Spleen (tissue), 11 donors: Measurements from ENCODE around the gene MYO3B. TPM values are rescaled to one million over a fixed set of nuclear protein-coding genes. Genes with fewer than 3 reads are reported as not detected.

Experiments
- DNase-seq: peaks from one replicate; pipeline ENCODE4 v3.0.0-alpha.2; 2020
- H3K27ac ChIP-seq, 8 donors: fragments of 200-600 bp; sonication (generic) in 7 of 8; 1 replicate in 4 of 8; 2 replicates in 4 of 8; pipeline versions ENCODE4 v1.5.0 to v1.8.0; 2016 to 2021; ENCODE audit warnings: inconsistent platforms in 4 of 8, mild to moderate bottlenecking in 4 of 8, moderate library complexity in 1 of 8
- H3K27me3 ChIP-seq, 7 donors: fragments of 200-600 bp; sonication (generic) in 6 of 7; replicated peaks in 1 of 7; 1 replicate in 4 of 7; 2 replicates in 3 of 7; pipeline versions ENCODE4 v1.5.0 to v1.8.0; 2016 to 2021; ENCODE audit warnings: inconsistent platforms in 3 of 7, mild to moderate bottlenecking in 1 of 7
- H3K36me3 ChIP-seq, 6 donors: fragments of 200-600 bp; sonication (generic) in 5 of 6; 1 replicate in 4 of 6; 2 replicates in 2 of 6; pipeline versions ENCODE4 v1.5.0 to v1.8.0; 2016 to 2021; ENCODE audit warnings: inconsistent platforms in 2 of 6
- H3K4me1 ChIP-seq, 6 donors: fragments of 200-600 bp; sonication (generic) in 5 of 6; 1 replicate in 3 of 6; 2 replicates in 3 of 6; pipeline versions ENCODE4 v1.5.0 to v1.8.0; 2016 to 2021; ENCODE audit warnings: inconsistent platforms in 3 of 6
- H3K4me3 ChIP-seq, 8 donors: fragments of 200-600 bp; sonication (generic) in 7 of 8; 1 replicate in 4 of 8; 2 replicates in 4 of 8; pipeline versions ENCODE4 v1.5.0 to v1.8.0; 2016 to 2021; ENCODE audit warnings: inconsistent platforms in 4 of 8, mild to moderate bottlenecking in 4 of 8, moderate library complexity in 2 of 8
- H3K9me3 ChIP-seq, 8 donors: fragments of 200-600 bp; sonication (generic) in 7 of 8; 1 replicate in 4 of 8; 2 replicates in 4 of 8; pipeline versions ENCODE4 v1.5.0 to v1.8.0; 2016 to 2021; ENCODE audit warnings: inconsistent platforms in 4 of 8
- POLR2A ChIP-seq, 3 donors: fragments of 450-650 bp; IDR thresholded peaks; one replicate each; pipeline ENCODE4 v1.5.1; 2017; ENCODE audit warnings: antibody characterized with exemption in 3 of 3, mild to moderate bottlenecking in 1 of 3
- POLR2AphosphoS5 ChIP-seq, 3 donors: sonication (generic); formaldehyde crosslinking; IDR thresholded peaks; one replicate each; pipeline ENCODE4 v1.5.1; 2017; ENCODE audit warnings: antibody characterized with exemption in 3 of 3
- WGBS, 5 donors: extraction: QIAGEN DNeasy Blood & Tissue Kit in 3 of 5; methylation state at CpG; one replicate each; pipeline versions ENCODE4 v1.1.5 to v1.1.7; 2013 to 2018; 5-methylcytosine and 5-hydroxymethylcytosine counted together
- intact Hi-C: fragments of 100-400 bp; cut with DNase I; formaldehyde crosslinking; loops from one replicate; pipeline ENCODE4 v1.15.0; 2023; ENCODE audit warnings: low total_unique reads
- polyA plus RNA-seq, 3 donors: library from polyadenylated mRNA; stranded (reverse); fragments of 200-250 nt; gene quantifications; one replicate each; pipeline ENCODE4 v1.2.1, GENCODE V29; 2013
- total RNA-seq, 7 donors: library from RNA; depleted of rRNA in 3 of 7; stranded (reverse); fragments of >200 nt in 3 of 7; fragmentation: NEBNext Ultra II Directional in 4 of 7; extraction: Animal tissue kit (Norgen Biotek cat#: 25700) in 4 of 7; gene quantifications; one replicate each; pipeline versions ENCODE4 v1.1.0 to v1.2.1, GENCODE V29; 2016 to 2021
- TF ChIP-seq, protein P1 (sequence below), 11 experiments: fragments of 200-600 bp in 7 of 11; fragments of 450-650 bp in 4 of 11; sonication (generic) in 4 of 11; IDR thresholded peaks in 8 of 11; conservative IDR thresholded peaks in 3 of 11; 1 replicate in 7 of 11; 2 replicates in 4 of 11; pipeline versions ENCODE4 v1.4.0 to v1.8.0; 2016 to 2021; ENCODE audit warnings: antibody characterized with exemption in 11 of 11, inconsistent platforms in 4 of 11, mild to moderate bottlenecking in 1 of 11
- donor health status: healthy with polysubstance abuse.
- donor health status: DM: no; HTN: no; CAD: no; lungs with moderate emphysema.
- donor health status: DM: no; HTN: no; CAD: no.
- donor health status: Bipolar disorder and iron deficiency.
- donor health status: healthy.
- donor health status: DM: no; HTN: no; CAD: no.
- donor health status: DM: yes; HTN: yes; CAD: no.

Gene MYO3B
- total and polyA plus RNA-seq, 10 donors = 0.03 to 2.0 (median 0.58) TPM; not detected in 4

DNA sequence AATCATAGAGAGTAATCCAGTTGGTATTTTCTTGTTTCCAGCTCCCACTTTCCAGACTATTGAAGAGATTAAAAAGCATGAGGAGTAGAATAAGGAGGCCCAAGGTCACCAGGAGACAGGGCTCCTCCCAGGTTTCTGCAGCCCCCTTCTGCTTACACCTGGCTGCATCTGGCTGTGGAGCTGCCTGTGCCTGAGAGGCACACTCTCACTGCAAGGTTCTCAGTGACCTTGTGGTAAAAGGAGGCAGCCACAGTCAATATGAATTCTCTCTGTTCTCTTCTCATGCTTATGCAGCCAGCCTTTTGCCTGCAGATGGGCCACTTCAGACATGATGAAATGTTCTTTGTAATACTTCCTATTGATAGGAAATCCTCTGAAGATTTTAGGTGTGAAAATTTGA is 233.7 kb downstream of the MYO3B start:
- no peak overlapping the region for H3K4me3 ChIP-seq
- TF ChIP-seq, protein P1, sequence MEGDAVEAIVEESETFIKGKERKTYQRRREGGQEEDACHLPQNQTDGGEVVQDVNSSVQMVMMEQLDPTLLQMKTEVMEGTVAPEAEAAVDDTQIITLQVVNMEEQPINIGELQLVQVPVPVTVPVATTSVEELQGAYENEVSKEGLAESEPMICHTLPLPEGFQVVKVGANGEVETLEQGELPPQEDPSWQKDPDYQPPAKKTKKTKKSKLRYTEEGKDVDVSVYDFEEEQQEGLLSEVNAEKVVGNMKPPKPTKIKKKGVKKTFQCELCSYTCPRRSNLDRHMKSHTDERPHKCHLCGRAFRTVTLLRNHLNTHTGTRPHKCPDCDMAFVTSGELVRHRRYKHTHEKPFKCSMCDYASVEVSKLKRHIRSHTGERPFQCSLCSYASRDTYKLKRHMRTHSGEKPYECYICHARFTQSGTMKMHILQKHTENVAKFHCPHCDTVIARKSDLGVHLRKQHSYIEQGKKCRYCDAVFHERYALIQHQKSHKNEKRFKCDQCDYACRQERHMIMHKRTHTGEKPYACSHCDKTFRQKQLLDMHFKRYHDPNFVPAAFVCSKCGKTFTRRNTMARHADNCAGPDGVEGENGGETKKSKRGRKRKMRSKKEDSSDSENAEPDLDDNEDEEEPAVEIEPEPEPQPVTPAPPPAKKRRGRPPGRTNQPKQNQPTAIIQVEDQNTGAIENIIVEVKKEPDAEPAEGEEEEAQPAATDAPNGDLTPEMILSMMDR (IDR thresholded peaks at IDR 0.05 in 8 of 11, conservative IDR thresholded peaks at IDR 0.05 in 3 of 11) = no peak
- no peak for TF ChIP-seq POLR2A (IDR thresholded peaks at IDR 0.05)
- TF ChIP-seq POLR2AphosphoS5 (IDR thresholded peaks at IDR 0.05) = no peak
- DNase-seq = no peak
- intact Hi-C loops = no loop called here
- H3K36me3 ChIP-seq = no peaks in the 10 kb centered on the region
- H3K27me3 ChIP-seq = peaks cover 0 to 23% (median 2%) of the 10 kb centered on the region in 7 donors
- H3K9me3 ChIP-seq = no peaks in the 10 kb centered on the region
- H3K27ac ChIP-seq = no peak overlapping the region
- peaks cover 5 to 16% (median 10%) of the 10 kb centered on the region in 6 donors for H3K4me1 ChIP-seq

DNA sequence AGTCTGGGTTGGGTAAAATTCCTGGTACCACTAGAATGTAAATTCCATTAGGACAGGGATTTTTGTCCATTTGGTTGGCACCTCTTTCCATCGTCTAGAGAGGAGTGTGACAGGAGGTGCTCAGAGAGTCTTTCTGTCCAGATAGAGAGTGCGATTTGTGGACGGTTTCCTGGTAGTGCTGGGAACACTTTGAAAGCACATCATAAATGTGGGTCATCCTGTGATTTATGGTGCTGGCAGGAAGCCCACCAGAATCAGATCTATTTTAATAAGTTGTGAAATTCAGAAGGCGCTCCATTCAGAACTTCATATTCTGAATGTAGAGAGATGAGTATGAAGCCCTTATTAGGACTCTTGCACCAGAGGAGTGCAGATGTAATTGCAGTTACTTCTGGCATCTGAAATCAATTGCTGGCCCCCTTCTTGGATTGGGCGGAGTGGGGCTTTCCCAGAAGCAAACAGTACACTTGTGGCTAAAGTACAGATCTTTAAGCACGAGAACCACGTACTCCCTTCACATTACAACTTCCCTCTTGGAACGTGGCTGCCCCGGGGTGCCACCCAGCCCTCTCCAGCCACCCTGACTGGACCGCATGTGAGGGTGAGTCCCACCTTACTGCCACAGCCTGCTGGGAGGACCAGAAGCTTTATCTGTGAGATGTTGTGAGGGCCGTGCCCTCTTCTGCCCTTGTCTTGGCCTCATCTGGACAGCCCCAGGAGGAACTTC is 243.2 kb downstream of the MYO3B start:
- intact Hi-C loops = no loop called here
- Histone ChIP-seq H3K27me3 (no peaks in the 10 kb centered on the region), H3K9me3 (no peaks in the 10 kb centered on the region), H3K27ac (no peak overlapping the region), H3K4me3 (no peak overlapping the region), H3K36me3 (no peaks in the 10 kb centered on the region), H3K4me1 (no peaks in the 10 kb centered on the region)
- 50 to 68% (median 53%) methylated on average over 11 of the region's 11 CpGs for whole genome bisulfite sequencing, 5 donors
- TF ChIP-seq, protein P1 (IDR thresholded peaks at IDR 0.05 in 8 of 11, conservative IDR thresholded peaks at IDR 0.05 in 3 of 11) = no peak
- TF ChIP-seq POLR2AphosphoS5 (IDR thresholded peaks at IDR 0.05) (no peak), POLR2A (IDR thresholded peaks at IDR 0.05) (no peak)
- DNase-seq = no peak

DNA sequence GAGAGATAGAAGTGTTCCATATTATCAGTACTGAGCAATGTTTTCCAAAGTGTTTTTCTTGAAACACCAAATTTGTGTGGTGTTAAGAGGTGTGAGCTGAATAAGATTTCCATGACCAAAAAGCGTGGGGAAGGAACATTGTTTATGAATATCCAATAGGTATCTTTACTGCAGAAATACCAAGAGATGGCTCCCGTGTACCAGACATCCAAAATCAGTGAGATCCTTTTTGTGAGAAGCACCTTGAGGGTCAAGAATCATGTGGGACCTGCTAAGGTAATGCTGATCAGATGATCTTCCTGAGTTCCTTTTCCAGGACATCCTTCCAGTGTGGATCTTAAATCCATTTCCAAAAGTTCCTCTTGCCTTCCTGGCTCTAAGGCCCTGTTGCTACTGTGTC is 246.0 kb downstream of the MYO3B start:
- WGBS, 5 donors = 80 to 89% (median 83%) methylated on average over 2 of the region's 2 CpGs
- H3K36me3 ChIP-seq = no peaks in the 10 kb centered on the region
- no peaks in the 10 kb centered on the region for H3K4me1 ChIP-seq
- no peak overlapping the region for H3K27ac ChIP-seq
- no peak for DNase-seq
- no peak for TF ChIP-seq POLR2AphosphoS5 (IDR thresholded peaks at IDR 0.05)
- no peak for TF ChIP-seq POLR2A (IDR thresholded peaks at IDR 0.05)
- TF ChIP-seq, protein P1 (IDR thresholded peaks at IDR 0.05 in 8 of 11, conservative IDR thresholded peaks at IDR 0.05 in 3 of 11) = no peak
- no peaks in the 10 kb centered on the region for H3K9me3 ChIP-seq
- no peak overlapping the region for H3K4me3 ChIP-seq
- intact Hi-C loops = no loop called here
- no peaks in the 10 kb centered on the region for H3K27me3 ChIP-seq

DNA sequence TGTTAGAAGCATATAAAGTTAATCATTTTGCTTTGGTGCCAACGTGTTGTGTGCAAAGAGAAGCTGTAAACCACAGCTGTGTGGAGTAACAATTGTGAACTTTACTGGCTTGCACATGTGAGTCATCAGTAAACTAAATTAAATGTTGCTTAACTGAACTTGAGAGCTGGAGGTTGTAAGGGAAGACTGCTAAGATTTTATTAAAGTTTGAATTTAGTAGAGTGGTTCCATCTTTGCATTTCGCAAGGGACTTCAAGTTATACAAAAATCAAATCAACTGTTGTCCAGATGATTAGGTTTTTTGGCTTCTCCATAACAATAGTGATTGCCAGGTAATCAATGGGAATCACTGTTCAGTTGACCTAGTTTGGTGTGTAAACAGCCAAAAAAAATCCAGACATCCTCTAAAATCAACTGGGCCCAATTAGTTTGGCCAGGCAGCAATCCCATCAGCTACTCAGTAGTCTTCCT is 247.4 kb downstream of the MYO3B start:
- intact Hi-C loops = no loop called here
- TF ChIP-seq POLR2A (IDR thresholded peaks at IDR 0.05) (no peak), POLR2AphosphoS5 (IDR thresholded peaks at IDR 0.05) (no peak)
- TF ChIP-seq, protein P1 (IDR thresholded peaks at IDR 0.05 in 8 of 11, conservative IDR thresholded peaks at IDR 0.05 in 3 of 11) = no peak
- H3K27ac ChIP-seq = no peak overlapping the region
- DNase-seq = no peak
- 56 to 85% (median 72%) methylated on average over 2 of the region's 2 CpGs for WGBS, 5 donors
- H3K4me3 ChIP-seq = no peak overlapping the region
- no peaks in the 10 kb centered on the region for H3K9me3 ChIP-seq
- H3K27me3 ChIP-seq = no peaks in the 10 kb centered on the region
- H3K4me1 ChIP-seq = no peaks in the 10 kb centered on the region
- H3K36me3 ChIP-seq = no peaks in the 10 kb centered on the region
